ENCODE measurements around the gene HPGDS.

GRCh38 chr4:94370533-94371254, 28.1 kb upstream of the HPGDS start:
- TF ChIP-seq CTCF (conservative IDR thresholded peaks at IDR 0.05; ENCODE audit: low read depth, low read length) (no peak), EZH2phosphoT487 (IDR thresholded peaks at IDR 0.05; ENCODE audit: borderline replicate concordance, low read length) (no peak), EZH2 (IDR thresholded peaks at IDR 0.05; ENCODE audit: low read length, unreplicated experiment) (no peak)
